HepG2 (cell line): Measurements from ENCODE around the gene ZNF48. TPM values are rescaled to one million over a fixed set of nuclear protein-coding genes. Genes with fewer than 3 reads are reported as not detected.

ENCODE experiments used
- AHR ChIP-seq: IDR thresholded peaks from 2 replicates; pipeline ENCODE4 v1.6.1; 2018; ENCODE audit warnings: missing genetic modification reagents, missing compliant biosample characterization
- ARHGAP35 ChIP-seq: sonication (generic); formaldehyde crosslinking; IDR thresholded peaks from 2 replicates; pipeline ENCODE4 v1.9.0; 2022; ENCODE audit warnings: mild to moderate bottlenecking, inconsistent platforms, moderate library complexity, missing genetic modification reagents, borderline replicate concordance
- ARID5B ChIP-seq: IDR thresholded peaks from 2 replicates; pipeline ENCODE4 v1.4.0; 2020; ENCODE audit warnings: mild to moderate bottlenecking, missing genetic modification reagents
- CSRNP2 ChIP-seq: sonication (generic); formaldehyde crosslinking; conservative IDR thresholded peaks from 2 replicates; pipeline ENCODE4 v1.8.0; 2022; ENCODE audit warnings: low read depth, missing genetic modification reagents
- ETV5 ChIP-seq: IDR thresholded peaks from 2 replicates; pipeline ENCODE4 v1.6.1; 2018; ENCODE audit warnings: missing biosample characterization, missing genetic modification reagents, inconsistent platforms, borderline replicate concordance
- GFI1 ChIP-seq: sonication (generic); formaldehyde crosslinking; IDR thresholded peaks from 2 replicates; pipeline ENCODE4 v1.5.0; 2020; ENCODE audit warnings: missing genetic modification reagents, mild to moderate bottlenecking, borderline replicate concordance
- HNRNPH1 ChIP-seq: fragments of 200-400 bp; formaldehyde crosslinking; optimal IDR thresholded peaks from 2 replicates; pipeline ENCODE3; 2017; ENCODE audit warnings: mild to moderate bottlenecking, low read depth, low read length
- HNRNPUL1 ChIP-seq: fragments of 200-400 bp; formaldehyde crosslinking; IDR thresholded peaks from 2 replicates; pipeline ENCODE4 v1.6.1; 2017; ENCODE audit warnings: low read depth, mild to moderate bottlenecking, low read length, moderate library complexity
- MYC ChIP-seq: sonication (generic); formaldehyde crosslinking; IDR thresholded peaks from 2 replicates; pipeline ENCODE4 v1.9.0; 2021; ENCODE audit warnings: missing genetic modification reagents, borderline replicate concordance
- PBX2 ChIP-seq: IDR thresholded peaks from 2 replicates; pipeline ENCODE4 v1.6.1; 2016; ENCODE audit warnings: control low read depth
- PPARG ChIP-seq: conservative IDR thresholded peaks from 2 replicates; pipeline ENCODE4 v1.6.1; 2016; ENCODE audit warnings: missing biosample characterization, missing genetic modification reagents
- RBAK ChIP-seq: sonication (generic); formaldehyde crosslinking; IDR thresholded peaks from 2 replicates; pipeline ENCODE4 v1.5.1; 2020; ENCODE audit warnings: mild to moderate bottlenecking, missing genetic modification reagents
- SYNCRIP ChIP-seq: fragments of 200-400 bp; formaldehyde crosslinking; IDR thresholded peaks from 2 replicates; pipeline ENCODE4 v1.6.1; 2018; ENCODE audit warnings: mild to moderate bottlenecking, low read depth, low read length; ENCODE audit not compliant: insufficient read depth
- ZBTB26 ChIP-seq: IDR thresholded peaks from 2 replicates; pipeline ENCODE4 v1.6.1; 2016; ENCODE audit warnings: missing compliant biosample characterization, missing genetic modification reagents, borderline replicate concordance
- ZBTB38 ChIP-seq: sonication (generic); formaldehyde crosslinking; IDR thresholded peaks from 2 replicates; pipeline ENCODE4 v1.5.1; 2020; ENCODE audit warnings: mild to moderate bottlenecking, missing genetic modification reagents
- ZFP90 ChIP-seq: sonication (generic); formaldehyde crosslinking; IDR thresholded peaks from 2 replicates; pipeline ENCODE4 v1.8.0; 2022; ENCODE audit warnings: missing genetic modification reagents, mild to moderate bottlenecking, inconsistent platforms, borderline replicate concordance
- ZNF24 ChIP-seq: fragments of 450-650 bp; IDR thresholded peaks from 2 replicates; pipeline ENCODE4 v1.6.1; 2017; ENCODE audit warnings: antibody characterized with exemption, mild to moderate bottlenecking
- ZNF3 ChIP-seq: IDR thresholded peaks from 2 replicates; pipeline ENCODE4 v1.7.0; 2017; ENCODE audit warnings: inconsistent platforms
- ZNF501 ChIP-seq: sonication (generic); formaldehyde crosslinking; IDR thresholded peaks from 2 replicates; pipeline ENCODE4 v1.5.1; 2020; ENCODE audit warnings: mild to moderate bottlenecking, moderate library complexity, missing genetic modification reagents
- ZNF850 ChIP-seq: sonication (generic); formaldehyde crosslinking; conservative IDR thresholded peaks from 2 replicates; pipeline ENCODE4 v1.9.0; 2021; ENCODE audit warnings: mild to moderate bottlenecking, missing genetic modification reagents
- ZNF883 ChIP-seq: sonication (generic); formaldehyde crosslinking; IDR thresholded peaks from 2 replicates; pipeline ENCODE4 v1.5.1; 2020; ENCODE audit warnings: mild to moderate bottlenecking, missing genetic modification reagents; ENCODE audit errors: not compliant biosample characterization
- ZZZ3 ChIP-seq: sonication (generic); formaldehyde crosslinking; IDR thresholded peaks from 2 replicates; pipeline ENCODE4 v1.4.0; 2020; ENCODE audit warnings: missing genetic modification reagents, mild to moderate bottlenecking, borderline replicate concordance
- polyA plus RNA-seq, 8 experiments: library from polyadenylated mRNA; depleted of rRNA in 3 of 8; stranded (reverse) in 7 of 8; unstranded in 1 of 8; fragments of >200 nt; fragmentation: Illumina TruSeq in 4 of 8; extraction: Trizol in 4 of 8; gene quantifications; 2 replicates each; pipeline versions ENCODE4 v1.2.1 to v1.2.3, GENCODE V29; 2011 to 2016; ENCODE audit warnings: low read depth in 4 of 8, missing spikeins in 1 of 8, mixed read lengths in 1 of 8; ENCODE audit not compliant: insufficient read depth in 1 of 8
- total RNA-seq, 5 experiments: library from RNA; depleted of rRNA; stranded (reverse); fragments of >200 nt; fragmentation: Illumina TruSeq; extraction: Trizol; gene quantifications; 2 replicates each; pipeline ENCODE4 v1.2.3, GENCODE V29; 2016; ENCODE audit warnings: low read depth in 1 of 5

Gene ZNF48
- total and polyA plus RNA-seq, 2 of the 13 experiments (the other 11 are each of a cell fraction or from before 2014, with no cell fraction given) = 9.9 to 12.3 TPM

GRCh38 chr16:30370456-30371247, 24.6 kb upstream of the ZNF48 start, which contains the start of gene TBC1D10B (continued):
- TF ChIP-seq CSRNP2 (no peak), RBAK (CRISPR knock-in tag) (no peak), PPARG (CRISPR knock-in tag) (no peak; the same call in 1 of the 2 replicates), ZNF24 (no peak), HNRNPH1 (no peak), ARID5B (CRISPR knock-in tag) (no peak), ARHGAP35 (CRISPR knock-in tag) (no peak), GFI1 (CRISPR knock-in tag) (no peak), MYC (CRISPR knock-in tag) (no peak; the same call in 1 of the 2 replicates), ZNF501 (no peak), ZBTB26 (CRISPR knock-in tag) (no peak), ETV5 (CRISPR knock-in tag) (no peak; the same call in 1 of the 2 replicates), PBX2 (CRISPR knock-in tag) (peak; percentile 98), ZNF850 (CRISPR knock-in tag) (no peak), ZBTB38 (CRISPR knock-in tag) (no peak), AHR (CRISPR knock-in tag) (0 out of 2 replicates have a peak, but pooled peaks have one; percentile 57), SYNCRIP (no peak), ZNF3 (CRISPR knock-in tag) (no peak), ZZZ3 (CRISPR knock-in tag) (no peak), ZFP90 (no peak), ZNF883 (CRISPR knock-in tag) (no peak), HNRNPUL1 (no peak)
